ENCODE results near the gene CISTR.
A peak's percentile ranks its signal among the peaks of the same experiment; 100 is the strongest.
"Not testable (repeated sequence)": the region's sequence is repeated elsewhere in the genome, so short reads cannot be mapped to it uniquely, and the experiment has no call there.

Gene CISTR

DNA sequence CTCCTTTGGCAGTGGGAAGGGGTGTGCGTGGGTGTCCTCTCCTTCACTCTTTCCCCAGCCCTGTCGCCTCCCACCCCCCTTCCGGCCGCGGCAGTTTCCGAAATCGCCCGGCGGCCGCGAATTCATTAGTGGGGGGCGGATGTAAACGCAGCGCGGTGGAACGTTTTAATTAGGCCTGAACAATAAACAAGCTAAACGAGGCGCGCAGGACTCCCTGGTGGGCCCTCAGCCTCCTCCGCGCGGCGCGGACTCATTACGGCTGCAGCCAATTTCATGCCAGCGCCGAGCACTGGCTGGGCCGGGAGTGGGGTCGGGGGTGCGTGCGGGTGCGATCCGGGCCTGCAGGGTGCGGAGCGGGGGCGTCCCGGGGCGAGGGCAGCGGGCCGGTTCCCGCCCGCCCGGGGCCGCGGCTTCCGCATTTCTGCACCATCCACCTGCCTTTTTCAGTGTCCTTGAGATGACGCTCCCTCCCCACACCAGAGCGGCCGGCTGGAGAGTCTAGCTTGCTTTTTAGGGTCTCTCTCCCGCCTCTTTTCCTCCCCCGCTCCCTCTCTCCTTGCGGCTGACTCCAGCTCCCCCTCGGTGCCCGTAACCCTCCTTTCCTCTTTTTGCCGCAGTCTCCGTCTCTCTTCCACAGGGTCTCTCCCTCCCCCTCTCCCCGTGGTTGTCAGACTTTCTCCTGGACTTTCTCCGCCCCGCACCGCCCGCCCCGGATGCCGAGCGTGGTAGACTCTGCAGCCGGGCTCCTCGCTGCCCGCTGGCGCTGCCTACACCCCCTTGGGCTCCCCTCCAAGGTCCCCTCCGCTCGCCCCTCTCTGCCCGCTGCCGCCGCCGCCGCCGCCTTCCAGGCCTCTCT lies at the start of gene CISTR:
Gene CISTR, minus strand, starts transcription at position 644 of the 856 bp plus-strand sequence.
- DNase-seq = peak; percentile 91

DNA sequence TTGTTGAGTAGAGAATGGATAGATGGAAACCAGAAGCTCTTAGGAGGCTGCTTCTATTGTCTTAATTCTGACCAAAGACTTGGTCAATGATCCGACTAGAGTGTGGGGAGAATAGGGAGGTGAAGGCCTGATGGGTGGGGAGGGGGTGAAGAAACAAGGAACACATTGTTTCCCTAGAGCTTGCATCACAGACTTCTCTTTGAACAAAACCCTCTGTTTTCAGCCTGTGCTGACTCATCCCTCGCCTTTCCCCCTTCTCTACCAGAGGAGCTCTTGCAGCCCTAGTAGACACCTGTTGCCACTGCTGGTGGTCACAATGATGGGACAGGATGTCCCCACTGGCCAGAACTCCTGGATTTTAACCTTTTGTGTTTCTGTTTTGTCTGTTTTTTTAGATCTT lies 46.8 kb upstream of the CISTR start:
- DNase-seq = no peak

- DNase-seq = peak; percentile 65
These were observed 44.1 kb upstream of the CISTR start for GRCh38 chr12:53795927-53796326.

DNA sequence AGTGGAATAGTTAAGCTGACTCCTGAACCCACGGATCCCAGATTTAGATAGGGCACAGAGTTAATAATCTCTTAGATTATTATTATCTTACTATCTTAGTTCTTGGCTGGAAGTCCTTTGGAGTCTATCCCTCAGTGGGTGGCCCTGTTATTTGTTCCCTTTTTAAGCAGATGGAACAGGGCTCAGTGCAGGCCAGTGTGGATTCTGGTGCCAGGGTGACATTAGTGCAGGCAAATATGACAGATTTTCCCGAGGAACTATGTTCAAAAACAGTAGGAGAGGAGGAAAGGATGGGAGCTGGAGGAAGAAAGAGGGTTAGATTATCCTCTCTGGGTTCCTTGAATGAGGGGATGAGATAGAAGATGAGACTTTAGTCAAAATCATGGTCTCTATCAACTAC lies 41.4 kb upstream of the CISTR start:
- DNase-seq = no peak

DNA sequence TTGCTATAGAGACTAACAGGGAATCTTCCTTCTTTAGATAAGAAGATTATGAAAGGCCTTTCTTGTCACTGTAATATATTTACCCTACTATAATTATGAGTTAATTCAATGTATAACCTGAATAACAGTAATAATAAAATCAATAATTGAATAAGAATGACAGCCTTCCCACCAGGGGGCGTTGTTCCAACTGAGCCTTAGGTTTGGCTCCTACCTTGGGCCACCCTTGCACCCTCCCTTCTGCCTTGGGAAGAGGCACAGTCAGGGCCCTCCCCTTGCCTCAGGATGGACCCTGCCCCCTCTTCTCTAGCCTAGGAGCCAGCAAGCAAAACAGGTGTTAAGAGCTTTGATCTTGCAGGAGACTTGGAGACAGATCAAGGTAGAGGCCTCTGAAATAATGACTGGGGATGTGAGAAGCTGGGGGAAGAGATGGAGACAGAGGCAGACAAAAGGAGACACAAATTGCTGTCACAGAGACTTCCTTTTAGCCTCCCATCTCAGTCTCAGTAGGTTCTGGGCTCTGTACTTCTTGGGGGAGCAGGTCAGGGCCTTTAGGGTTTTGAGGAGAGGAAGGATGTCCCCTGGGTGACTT lies 40.1 kb upstream of the CISTR start:
- no peak for DNase-seq

DNA sequence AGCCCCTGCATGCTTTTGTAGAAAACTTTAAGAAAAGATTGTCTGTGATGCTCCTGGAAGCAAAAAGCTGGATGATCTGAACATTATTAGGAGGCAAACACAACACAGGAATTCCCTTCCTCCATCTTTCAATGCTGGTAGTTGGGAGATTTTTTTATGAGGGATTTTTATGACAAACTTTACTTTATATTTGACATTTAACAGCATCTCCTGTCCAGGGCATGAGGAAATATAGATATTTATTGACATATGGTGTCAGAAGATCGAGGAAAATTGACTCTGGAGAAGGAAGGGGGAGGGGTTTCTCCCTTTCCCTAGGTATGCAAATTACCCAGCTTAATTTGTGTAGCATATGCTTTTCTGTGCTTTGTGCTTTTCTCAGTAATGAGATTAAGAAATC lies 37.8 kb upstream of the CISTR start:
- no peak for DNase-seq

GRCh38 chr12:53788892-53789291 lies 37.1 kb upstream of the CISTR start:
- DNase-seq = no peak

DNA sequence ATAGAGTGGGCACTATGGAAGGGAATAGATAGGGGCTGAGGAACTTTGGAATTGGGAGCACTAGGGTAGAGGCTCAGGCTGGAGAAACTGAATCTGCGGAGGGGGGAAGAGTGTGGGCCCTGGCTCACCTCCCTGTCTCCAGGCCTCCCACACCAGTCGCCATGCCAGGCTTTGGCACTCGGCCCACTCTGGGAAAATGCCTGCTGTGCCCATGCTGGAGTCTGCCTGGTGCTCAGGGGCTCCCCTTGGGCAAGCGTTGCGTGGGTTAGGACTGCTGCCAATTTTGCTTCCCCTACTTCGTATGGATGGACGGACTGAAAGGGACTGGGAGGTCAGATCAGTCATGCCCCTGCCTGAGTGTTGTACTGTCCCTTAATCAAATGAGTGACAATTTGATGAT lies 34.6 kb upstream of the CISTR start:
- no peak for DNase-seq

DNA sequence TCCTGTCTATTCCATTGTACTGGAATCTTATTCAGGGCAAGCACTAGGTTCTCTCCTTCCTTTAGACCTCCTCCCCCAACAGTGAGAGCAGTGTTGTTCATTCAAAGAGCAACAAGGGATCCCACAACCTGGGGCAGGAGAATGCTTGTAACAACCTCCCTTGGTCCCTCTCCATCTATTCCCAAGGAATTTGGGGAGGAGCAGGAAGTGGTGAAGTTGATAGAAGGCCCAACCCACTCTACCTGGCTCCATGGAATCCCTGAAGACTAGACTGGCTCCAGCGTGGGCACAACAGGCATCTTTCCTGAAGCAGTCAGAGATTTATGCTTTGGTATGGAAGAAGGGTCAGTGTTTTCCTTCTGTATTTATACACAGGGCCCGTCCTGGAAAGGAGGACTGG lies 33.4 kb upstream of the CISTR start:
- no peak for DNase-seq

DNA sequence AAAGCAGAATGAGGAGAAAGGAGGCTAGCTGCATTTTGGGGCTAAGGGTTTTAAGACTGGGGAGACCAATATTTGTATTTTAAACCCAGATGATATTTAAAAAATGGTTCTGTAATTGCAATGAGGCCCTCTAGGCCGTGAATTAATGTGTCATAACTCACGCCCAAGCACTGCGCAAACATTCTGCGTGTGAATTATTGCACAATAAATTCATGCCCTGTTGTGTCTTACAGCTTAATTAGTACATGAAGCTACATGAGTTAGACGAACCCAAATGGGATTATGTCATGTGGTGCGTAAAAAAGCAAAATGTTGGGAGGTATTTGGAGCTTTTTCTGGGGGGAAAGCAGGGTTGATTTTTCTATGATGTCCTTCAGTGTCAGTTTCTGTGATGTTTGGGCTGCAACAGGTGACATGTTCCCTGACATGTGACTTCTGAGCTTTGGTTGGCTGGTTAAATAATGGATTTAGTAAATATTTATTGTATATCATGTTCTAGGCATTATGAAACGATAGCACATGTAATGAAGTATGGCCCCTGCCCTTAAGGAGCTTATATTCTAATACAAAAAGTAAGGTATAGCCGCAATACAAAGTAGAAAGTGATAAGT lies 30.4 kb upstream of the CISTR start:
- DNase-seq = no peak

- DNase-seq = peak; percentile 33
These were observed 29.5 kb upstream of the CISTR start for GRCh38 chr12:53781228-53781801.

GRCh38 chr12:53780323-53780722 lies 28.5 kb upstream of the CISTR start:
- DNase-seq = no peak

- DNase-seq = not testable (repeated sequence)
These were observed 27.9 kb upstream of the CISTR start for GRCh38 chr12:53779679-53780078.

GRCh38 chr12:53777936-53778644 lies 26.3 kb upstream of the CISTR start:
- DNase-seq = no peak

DNA sequence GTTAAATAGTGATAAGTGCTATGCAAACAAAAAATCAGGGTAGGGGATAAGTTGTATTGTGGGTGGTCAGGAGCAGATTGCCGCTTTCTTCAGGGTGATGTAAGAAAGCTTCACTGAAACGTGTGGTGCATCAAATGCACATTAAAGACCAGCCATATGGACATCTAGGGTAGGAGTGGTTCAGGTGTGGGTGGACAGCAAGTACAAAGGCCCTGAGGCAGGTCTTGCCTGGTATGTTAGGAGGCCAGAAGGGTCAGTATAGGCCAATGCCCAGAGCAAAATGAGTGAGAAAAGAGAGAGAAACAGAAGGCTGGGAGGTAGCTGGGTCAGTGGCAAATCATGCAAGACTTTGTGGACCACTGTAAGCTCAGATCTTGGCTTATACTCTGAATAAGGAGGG lies 25.6 kb upstream of the CISTR start:
- no peak for DNase-seq

DNA sequence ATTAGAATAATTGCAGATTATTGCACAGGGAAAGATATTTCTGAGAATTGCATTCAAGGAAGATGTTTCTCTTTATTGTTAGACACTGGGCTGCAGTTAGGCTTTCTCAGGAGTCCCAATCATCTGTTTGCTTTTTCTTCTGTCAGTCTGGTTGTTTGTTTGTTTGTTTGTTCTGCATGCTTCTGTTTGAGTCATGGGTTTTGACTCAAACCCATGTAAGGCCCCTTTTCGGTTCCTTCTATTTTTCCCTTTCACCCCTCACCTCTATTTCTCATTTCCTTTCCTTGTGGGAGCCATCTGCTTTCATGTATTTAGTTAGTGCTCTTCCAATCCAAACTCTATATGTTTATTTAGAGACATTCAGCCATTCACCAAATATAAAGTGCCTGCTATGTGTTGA lies 25.1 kb upstream of the CISTR start:
- no peak for DNase-seq

GRCh38 chr12:53775478-53776145 lies 23.8 kb upstream of the CISTR start:
- DNase-seq = no peak

- DNase-seq = no peak
These were observed 18.5 kb upstream of the CISTR start for GRCh38 chr12:53770281-53770680.

DNA sequence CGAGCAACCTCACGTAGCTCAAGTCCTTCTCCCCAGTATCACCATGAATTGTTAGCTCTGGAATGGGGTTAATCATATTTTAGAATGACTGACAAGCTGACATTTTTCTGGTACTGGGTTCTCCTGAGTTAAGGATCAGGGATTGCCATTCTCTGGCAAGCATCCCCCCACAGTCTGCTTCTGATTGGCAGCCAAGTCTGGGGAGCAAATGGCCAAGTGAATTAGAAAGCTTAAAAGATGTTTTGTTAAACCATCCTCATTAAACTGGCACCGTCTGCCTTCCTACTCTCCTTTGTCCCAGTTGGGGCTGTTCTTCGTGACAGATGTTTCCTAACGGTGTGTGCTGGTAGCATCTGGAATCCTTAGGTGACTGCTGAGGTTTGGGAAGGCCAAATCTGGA lies 17.2 kb upstream of the CISTR start:
- no peak for DNase-seq

DNA sequence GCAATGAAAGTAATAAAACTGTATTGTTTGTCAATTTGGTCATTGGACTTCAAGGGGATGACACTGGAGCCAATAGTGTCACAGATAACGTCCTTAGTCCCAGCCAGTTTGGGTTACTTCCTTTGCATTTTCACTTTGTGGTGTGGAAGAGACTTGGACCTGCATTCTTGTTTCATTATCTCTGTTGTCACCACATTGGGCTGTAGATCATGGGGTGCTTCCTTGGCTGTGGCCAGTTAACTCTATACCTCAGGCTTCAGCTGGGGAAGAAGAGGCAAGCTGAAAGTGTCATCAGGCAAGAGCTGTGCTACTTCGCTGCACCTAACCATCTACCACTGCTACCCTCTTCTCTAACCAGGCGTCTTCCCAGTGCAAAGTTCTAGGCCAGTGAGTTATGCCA lies 15.1 kb upstream of the CISTR start:
- no peak for DNase-seq

DNA sequence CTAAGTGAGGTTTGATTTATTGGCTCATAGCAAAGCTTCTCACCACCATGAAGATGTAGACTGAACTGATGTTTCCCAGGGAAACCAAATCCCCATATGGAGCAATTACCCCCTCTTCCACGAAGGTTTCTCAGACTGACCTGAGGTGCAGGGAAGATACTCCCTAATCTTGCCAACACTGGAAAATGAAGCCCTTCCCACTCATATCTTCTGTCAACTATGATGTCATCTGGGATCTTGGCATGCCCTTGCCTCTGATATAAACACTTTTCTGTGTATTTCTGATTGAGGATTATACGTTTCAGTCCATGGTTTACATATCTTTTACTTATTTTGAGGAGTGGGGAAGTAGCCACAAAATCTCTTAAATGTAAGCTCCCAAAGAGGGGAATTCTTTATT lies 14.1 kb upstream of the CISTR start:
- DNase-seq = no peak

DNA sequence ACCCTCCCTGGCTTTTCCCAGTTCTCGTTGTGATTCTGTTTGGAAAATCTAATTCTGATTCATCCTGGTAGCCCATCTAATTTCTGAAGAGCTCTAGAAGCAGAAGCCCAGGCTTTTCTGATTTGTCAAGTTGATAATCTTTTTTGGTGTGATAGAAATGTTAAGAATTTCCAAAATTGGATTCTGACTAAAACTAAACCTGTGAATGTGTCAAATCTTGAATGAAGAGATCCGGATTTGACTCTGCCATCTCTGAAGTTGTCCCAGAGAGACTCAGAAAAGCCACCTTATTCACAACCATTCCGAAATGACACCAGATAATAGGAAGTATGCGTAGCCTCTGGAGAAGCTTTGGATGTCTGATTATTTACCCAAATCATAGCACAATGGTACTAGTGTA lies 12.8 kb upstream of the CISTR start:
- DNase-seq = no peak

- not testable (repeated sequence) for DNase-seq
These were observed 11.0 kb upstream of the CISTR start for GRCh38 chr12:53762793-53763192.

Data from retina (tissue), 1 donor.